Measurements from ENCODE around the gene TMEM151B. TPM values are rescaled to one million over a fixed set of nuclear protein-coding genes. Genes with fewer than 3 reads are reported as not detected.
A peak's percentile ranks its signal among the peaks of the same experiment; 100 is the strongest.

The TMEM151B gene
- polyA plus RNA-seq, 1 donor from 2014 or later, result 66.0 TPM

DNA sequence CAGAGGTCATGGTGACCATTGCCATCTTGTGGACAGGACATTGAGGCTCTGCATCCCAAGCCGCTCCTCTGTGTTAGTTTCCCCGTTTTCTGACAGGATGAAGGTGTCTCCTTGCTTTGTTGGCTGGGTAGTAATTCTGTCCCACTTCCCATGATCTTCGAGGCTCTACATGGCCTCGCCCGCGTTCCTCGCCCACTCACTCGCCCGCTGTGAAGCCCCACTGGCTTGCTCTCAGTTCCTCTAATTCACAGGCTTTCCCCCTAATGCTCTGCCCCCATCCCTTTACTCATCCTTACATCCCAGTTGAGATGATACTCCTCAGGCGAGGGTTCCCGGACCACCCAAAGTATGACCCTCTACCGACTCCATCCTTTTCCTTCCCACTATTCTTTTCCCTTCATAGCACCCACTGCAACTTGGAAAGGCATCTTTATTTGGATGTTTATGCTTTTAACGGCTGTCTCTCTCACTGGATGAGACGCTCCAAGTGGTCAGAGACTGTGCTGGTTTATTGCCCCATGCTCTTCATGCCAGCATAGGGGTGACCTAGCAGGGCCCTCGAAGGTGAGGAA, 12.4 kb upstream of the TMEM151B start:
- Histone ChIP-seq H3K4me2 (ENCODE audit: low read length) (no peak overlapping the region), H3K9ac (ENCODE audit: low read length) (peak overlapping the region; percentile 96), H3K9me3 (ENCODE audit: low read length) (no peaks in the 10 kb centered on the region), H3K9me2 (ENCODE audit: insufficient read depth, low read length) (no peaks in the 10 kb centered on the region), H3F3A (ENCODE audit: insufficient read depth, low read length, poor library complexity, severe bottlenecking) (no peaks in the 10 kb centered on the region), H3K79me2 (replicated peaks; ENCODE audit: insufficient read depth, low read length) (peaks cover 21% of the 10 kb centered on the region), H2AFZ (ENCODE audit: low read depth, low read length) (peak overlapping the region; percentile 10), H4K20me1 (ENCODE audit: insufficient read depth) (no peaks in the 10 kb centered on the region), H3K27me3 (ENCODE audit: insufficient read depth, low read depth, low read length) (no peaks in the 10 kb centered on the region), H3K27ac (ENCODE audit: low read length) (peak overlapping the region; percentile 43), H3K36me3 (ENCODE audit: insufficient read depth, low read length) (no peaks in the 10 kb centered on the region), H3K4me3 (ENCODE audit: low read length) (peak overlapping the region; percentile 98)
- TF ChIP-seq RAD21 (conservative IDR thresholded peaks at IDR 0.05), result peak; percentile 9
- no peak for TF ChIP-seq POLR2AphosphoS5 (IDR thresholded peaks at IDR 0.05)
- TF ChIP-seq, protein P1, sequence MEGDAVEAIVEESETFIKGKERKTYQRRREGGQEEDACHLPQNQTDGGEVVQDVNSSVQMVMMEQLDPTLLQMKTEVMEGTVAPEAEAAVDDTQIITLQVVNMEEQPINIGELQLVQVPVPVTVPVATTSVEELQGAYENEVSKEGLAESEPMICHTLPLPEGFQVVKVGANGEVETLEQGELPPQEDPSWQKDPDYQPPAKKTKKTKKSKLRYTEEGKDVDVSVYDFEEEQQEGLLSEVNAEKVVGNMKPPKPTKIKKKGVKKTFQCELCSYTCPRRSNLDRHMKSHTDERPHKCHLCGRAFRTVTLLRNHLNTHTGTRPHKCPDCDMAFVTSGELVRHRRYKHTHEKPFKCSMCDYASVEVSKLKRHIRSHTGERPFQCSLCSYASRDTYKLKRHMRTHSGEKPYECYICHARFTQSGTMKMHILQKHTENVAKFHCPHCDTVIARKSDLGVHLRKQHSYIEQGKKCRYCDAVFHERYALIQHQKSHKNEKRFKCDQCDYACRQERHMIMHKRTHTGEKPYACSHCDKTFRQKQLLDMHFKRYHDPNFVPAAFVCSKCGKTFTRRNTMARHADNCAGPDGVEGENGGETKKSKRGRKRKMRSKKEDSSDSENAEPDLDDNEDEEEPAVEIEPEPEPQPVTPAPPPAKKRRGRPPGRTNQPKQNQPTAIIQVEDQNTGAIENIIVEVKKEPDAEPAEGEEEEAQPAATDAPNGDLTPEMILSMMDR (IDR thresholded peaks at IDR 0.05; ENCODE audit: poor library complexity, severe bottlenecking), result peak; percentile 28
- TF ChIP-seq EP300 (conservative IDR thresholded peaks at IDR 0.05; ENCODE audit: poor library complexity, severe bottlenecking), result no peak

- no peaks in the 10 kb centered on the region for H3F3A ChIP-seq (ENCODE audit: insufficient read depth, low read length, poor library complexity, severe bottlenecking)
- H2AFZ ChIP-seq (ENCODE audit: low read depth, low read length), result no peak overlapping the region
- no peaks in the 10 kb centered on the region for H4K20me1 ChIP-seq (ENCODE audit: insufficient read depth)
- H3K79me2 ChIP-seq (replicated peaks; ENCODE audit: insufficient read depth, low read length), result peaks cover 25% of the 10 kb centered on the region
- no peak overlapping the region for H3K27ac ChIP-seq (ENCODE audit: low read length)
- no peaks in the 10 kb centered on the region for H3K27me3 ChIP-seq (ENCODE audit: insufficient read depth, low read depth, low read length)
- TF ChIP-seq SMC3 (conservative IDR thresholded peaks at IDR 0.05; ENCODE audit: poor library complexity) (no peak), EZH2 (IDR thresholded peaks at IDR 0.05; ENCODE audit: borderline replicate concordance, insufficient read depth, low read length, poor library complexity, severe bottlenecking) (no peak), POLR2AphosphoS5 (IDR thresholded peaks at IDR 0.05) (no peak), REST (IDR thresholded peaks at IDR 0.05; ENCODE audit: borderline replicate concordance) (no peak)
- H3K9me2 ChIP-seq (ENCODE audit: insufficient read depth, low read length), result no peaks in the 10 kb centered on the region
- no peaks in the 10 kb centered on the region for H3K36me3 ChIP-seq (ENCODE audit: insufficient read depth, low read length)
- no peaks in the 10 kb centered on the region for H3K9me3 ChIP-seq (ENCODE audit: low read length)
- H3K4me2 ChIP-seq (ENCODE audit: low read length), result no peak overlapping the region
- H3K9ac ChIP-seq (ENCODE audit: low read length), result peak overlapping the region; percentile 96
- no peak overlapping the region for H3K4me3 ChIP-seq (ENCODE audit: low read length)
These were observed 11.9 kb upstream of the TMEM151B start for GRCh38 chr6:44258325-44258863.

GRCh38 chr6:44258921-44259320, 11.3 kb upstream of the TMEM151B start:
- no peaks in the 10 kb centered on the region for H3K27me3 ChIP-seq (ENCODE audit: insufficient read depth, low read depth, low read length)
- H3K4me3 ChIP-seq (ENCODE audit: low read length), result no peak overlapping the region
- H3K79me2 ChIP-seq (replicated peaks; ENCODE audit: insufficient read depth, low read length), result peaks cover 30% of the 10 kb centered on the region
- H3F3A ChIP-seq (ENCODE audit: insufficient read depth, low read length, poor library complexity, severe bottlenecking), result no peaks in the 10 kb centered on the region
- no peaks in the 10 kb centered on the region for H3K36me3 ChIP-seq (ENCODE audit: insufficient read depth, low read length)
- TF ChIP-seq EP300 (conservative IDR thresholded peaks at IDR 0.05; ENCODE audit: poor library complexity, severe bottlenecking) (no peak), EZH2 (IDR thresholded peaks at IDR 0.05; ENCODE audit: borderline replicate concordance, insufficient read depth, low read length, poor library complexity, severe bottlenecking) (no peak), TAF1 (IDR thresholded peaks at IDR 0.05; ENCODE audit: low read depth) (no peak), MXI1 (conservative IDR thresholded peaks at IDR 0.05; ENCODE audit: poor library complexity, severe bottlenecking) (no peak), REST (IDR thresholded peaks at IDR 0.05; ENCODE audit: borderline replicate concordance) (no peak), RAD21 (conservative IDR thresholded peaks at IDR 0.05) (no peak), SMC3 (conservative IDR thresholded peaks at IDR 0.05; ENCODE audit: poor library complexity) (no peak), POLR2AphosphoS5 (IDR thresholded peaks at IDR 0.05) (no peak)
- TF ChIP-seq, protein P1 (IDR thresholded peaks at IDR 0.05; ENCODE audit: poor library complexity, severe bottlenecking), result no peak
- H3K9me2 ChIP-seq (ENCODE audit: insufficient read depth, low read length), result no peaks in the 10 kb centered on the region
- H4K20me1 ChIP-seq (ENCODE audit: insufficient read depth), result no peaks in the 10 kb centered on the region
- no peak overlapping the region for H2AFZ ChIP-seq (ENCODE audit: low read depth, low read length)
- H3K27ac ChIP-seq (ENCODE audit: low read length), result no peak overlapping the region
- no peak overlapping the region for H3K9ac ChIP-seq (ENCODE audit: low read length)
- no peak overlapping the region for H3K4me2 ChIP-seq (ENCODE audit: low read length)
- no peaks in the 10 kb centered on the region for H3K9me3 ChIP-seq (ENCODE audit: low read length)
